Measurements from ENCODE around the gene MAP3K2. TPM values are rescaled to one million over a fixed set of nuclear protein-coding genes. Genes with fewer than 3 reads are reported as not detected.
A peak's percentile ranks its signal among the peaks of the same experiment; 100 is the strongest.

MAP3K2 gene
- total and polyA plus RNA-seq, 4 donors: 17.7 to 51.0 (median 35.0) TPM

- Histone ChIP-seq H3K4me3 (ENCODE audit: low read depth, low read length) (no peak overlapping the region), H3K27ac (ENCODE audit: low read depth, low read length) (no peak overlapping the region), H3K36me3 (ENCODE audit: control insufficient read depth, insufficient read depth, low read length) (no peaks in the 10 kb centered on the region), H3K4me1 (ENCODE audit: control insufficient read depth, insufficient read depth, low read length) (no peaks in the 10 kb centered on the region), H3K9me3 (ENCODE audit: control insufficient read depth, insufficient read depth, low read length) (no peaks in the 10 kb centered on the region), H3K27me3 (ENCODE audit: control insufficient read depth, insufficient read depth, low read length) (no peaks in the 10 kb centered on the region)
- no peak for DNase-seq (ENCODE audit: low read depth in 4 of 6, low spot score in 6 of 6)
- WGBS (ENCODE audit: insufficient coverage): no CpG with 5 or more reads among the region's 3 CpGs
These were observed 40.8 kb downstream of the MAP3K2 start for GRCh38 chr2:127347015-127347414.

GRCh38 chr2:127343277-127343676 is 44.5 kb downstream of the MAP3K2 start:
- Histone ChIP-seq H3K4me1 (ENCODE audit: control insufficient read depth, insufficient read depth, low read length) (no peaks in the 10 kb centered on the region), H3K36me3 (ENCODE audit: control insufficient read depth, insufficient read depth, low read length) (peaks cover 4% of the 10 kb centered on the region), H3K27me3 (ENCODE audit: control insufficient read depth, insufficient read depth, low read length) (no peaks in the 10 kb centered on the region), H3K4me3 (ENCODE audit: low read depth, low read length) (no peak overlapping the region), H3K9me3 (ENCODE audit: control insufficient read depth, insufficient read depth, low read length) (no peaks in the 10 kb centered on the region), H3K27ac (ENCODE audit: low read depth, low read length) (no peak overlapping the region)
- DNase-seq (ENCODE audit: low read depth in 4 of 6, low spot score in 6 of 6): no peak
- no CpG with 5 or more reads among the region's 2 CpGs for WGBS (ENCODE audit: insufficient coverage)

- WGBS (ENCODE audit: insufficient coverage): no CpG with 5 or more reads among the region's 1 CpG
- Histone ChIP-seq H3K4me1 (ENCODE audit: control insufficient read depth, insufficient read depth, low read length) (no peaks in the 10 kb centered on the region), H3K27me3 (ENCODE audit: control insufficient read depth, insufficient read depth, low read length) (no peaks in the 10 kb centered on the region), H3K27ac (ENCODE audit: low read depth, low read length) (no peak overlapping the region), H3K4me3 (ENCODE audit: low read depth, low read length) (no peak overlapping the region), H3K9me3 (ENCODE audit: control insufficient read depth, insufficient read depth, low read length) (no peaks in the 10 kb centered on the region), H3K36me3 (ENCODE audit: control insufficient read depth, insufficient read depth, low read length) (peaks cover 6% of the 10 kb centered on the region)
- no peak for DNase-seq (ENCODE audit: low read depth in 4 of 6, low spot score in 6 of 6)
These were observed 45.7 kb downstream of the MAP3K2 start for GRCh38 chr2:127342101-127342500.

GRCh38 chr2:127332335-127332734 is 55.4 kb downstream of the MAP3K2 start:
- no peak for DNase-seq (ENCODE audit: low read depth in 4 of 6, low spot score in 6 of 6)
- H3K4me3 ChIP-seq (ENCODE audit: low read depth, low read length): no peak overlapping the region
- no CpG with 5 or more reads among the region's 1 CpG for WGBS (ENCODE audit: insufficient coverage)
- no peak overlapping the region for H3K27ac ChIP-seq (ENCODE audit: low read depth, low read length)
- H3K9me3 ChIP-seq (ENCODE audit: control insufficient read depth, insufficient read depth, low read length): no peaks in the 10 kb centered on the region
- peaks cover 21% of the 10 kb centered on the region for H3K36me3 ChIP-seq (ENCODE audit: control insufficient read depth, insufficient read depth, low read length)
- H3K4me1 ChIP-seq (ENCODE audit: control insufficient read depth, insufficient read depth, low read length): no peaks in the 10 kb centered on the region
- no peaks in the 10 kb centered on the region for H3K27me3 ChIP-seq (ENCODE audit: control insufficient read depth, insufficient read depth, low read length)

- Histone ChIP-seq H3K4me1 (ENCODE audit: control insufficient read depth, insufficient read depth, low read length) (no peaks in the 10 kb centered on the region), H3K27ac (ENCODE audit: low read depth, low read length) (no peak overlapping the region), H3K27me3 (ENCODE audit: control insufficient read depth, insufficient read depth, low read length) (no peaks in the 10 kb centered on the region), H3K36me3 (ENCODE audit: control insufficient read depth, insufficient read depth, low read length) (peaks cover 16% of the 10 kb centered on the region), H3K9me3 (ENCODE audit: control insufficient read depth, insufficient read depth, low read length) (no peaks in the 10 kb centered on the region), H3K4me3 (ENCODE audit: low read depth, low read length) (no peak overlapping the region)
- DNase-seq (ENCODE audit: low read depth in 4 of 6, low spot score in 6 of 6): no peak
- WGBS (ENCODE audit: insufficient coverage): no CpG with 5 or more reads among the region's 1 CpG
These were observed 57.0 kb downstream of the MAP3K2 start for GRCh38 chr2:127330753-127331152.

GRCh38 chr2:127326289-127326945 is 61.4 kb downstream of the MAP3K2 start:
- H3K9me3 ChIP-seq (ENCODE audit: control insufficient read depth, insufficient read depth, low read length): no peaks in the 10 kb centered on the region
- WGBS (ENCODE audit: insufficient coverage): no CpG with 5 or more reads among the region's 2 CpGs
- peaks cover 14% of the 10 kb centered on the region for H3K36me3 ChIP-seq (ENCODE audit: control insufficient read depth, insufficient read depth, low read length)
- H3K4me1 ChIP-seq (ENCODE audit: control insufficient read depth, insufficient read depth, low read length): no peaks in the 10 kb centered on the region
- DNase-seq (ENCODE audit: low read depth in 4 of 6, low spot score in 6 of 6): no peak
- H3K4me3 ChIP-seq (ENCODE audit: low read depth, low read length): no peak overlapping the region
- no peaks in the 10 kb centered on the region for H3K27me3 ChIP-seq (ENCODE audit: control insufficient read depth, insufficient read depth, low read length)
- no peak overlapping the region for H3K27ac ChIP-seq (ENCODE audit: low read depth, low read length)

GRCh38 chr2:127324635-127325034 is 63.1 kb downstream of the MAP3K2 start:
- Histone ChIP-seq H3K9me3 (ENCODE audit: control insufficient read depth, insufficient read depth, low read length) (peaks cover 3% of the 10 kb centered on the region), H3K27me3 (ENCODE audit: control insufficient read depth, insufficient read depth, low read length) (no peaks in the 10 kb centered on the region), H3K4me3 (ENCODE audit: low read depth, low read length) (no peak overlapping the region), H3K4me1 (ENCODE audit: control insufficient read depth, insufficient read depth, low read length) (no peaks in the 10 kb centered on the region), H3K27ac (ENCODE audit: low read depth, low read length) (no peak overlapping the region), H3K36me3 (ENCODE audit: control insufficient read depth, insufficient read depth, low read length) (peaks cover 26% of the 10 kb centered on the region)
- no CpG with 5 or more reads among the region's 3 CpGs for WGBS (ENCODE audit: insufficient coverage)
- DNase-seq (ENCODE audit: low read depth in 4 of 6, low spot score in 6 of 6): peak in 5 of 6 donors; percentile 3 to 82 (median 43)

- H3K4me1 ChIP-seq (ENCODE audit: control insufficient read depth, insufficient read depth, low read length): no peaks in the 10 kb centered on the region
- H3K27me3 ChIP-seq (ENCODE audit: control insufficient read depth, insufficient read depth, low read length): no peaks in the 10 kb centered on the region
- DNase-seq (ENCODE audit: low read depth in 4 of 6, low spot score in 6 of 6): no peak
- no peak overlapping the region for H3K4me3 ChIP-seq (ENCODE audit: low read depth, low read length)
- H3K27ac ChIP-seq (ENCODE audit: low read depth, low read length): no peak overlapping the region
- H3K9me3 ChIP-seq (ENCODE audit: control insufficient read depth, insufficient read depth, low read length): peaks cover 3% of the 10 kb centered on the region
- H3K36me3 ChIP-seq (ENCODE audit: control insufficient read depth, insufficient read depth, low read length): peaks cover 33% of the 10 kb centered on the region
These were observed 66.5 kb downstream of the MAP3K2 start for GRCh38 chr2:127321303-127321702.

GRCh38 chr2:127320586-127321275 is 67.0 kb downstream of the MAP3K2 start:
- H3K4me3 ChIP-seq (ENCODE audit: low read depth, low read length): no peak overlapping the region
- peaks cover 3% of the 10 kb centered on the region for H3K9me3 ChIP-seq (ENCODE audit: control insufficient read depth, insufficient read depth, low read length)
- no peak overlapping the region for H3K27ac ChIP-seq (ENCODE audit: low read depth, low read length)
- peaks cover 39% of the 10 kb centered on the region for H3K36me3 ChIP-seq (ENCODE audit: control insufficient read depth, insufficient read depth, low read length)
- H3K4me1 ChIP-seq (ENCODE audit: control insufficient read depth, insufficient read depth, low read length): no peaks in the 10 kb centered on the region
- no peaks in the 10 kb centered on the region for H3K27me3 ChIP-seq (ENCODE audit: control insufficient read depth, insufficient read depth, low read length)
- WGBS (ENCODE audit: insufficient coverage): no CpG with 5 or more reads among the region's 1 CpG
- DNase-seq (ENCODE audit: low read depth in 4 of 6, low spot score in 6 of 6): no peak

- no CpG with 5 or more reads among the region's 1 CpG for WGBS (ENCODE audit: insufficient coverage)
- DNase-seq (ENCODE audit: low read depth in 4 of 6, low spot score in 6 of 6): no peak
These were observed 67.7 kb downstream of the MAP3K2 start for GRCh38 chr2:127320067-127320466.

More at GRCh38 chr2:127320067-127320466, 67.7 kb downstream of the MAP3K2 start:
- Histone ChIP-seq H3K27ac (ENCODE audit: low read depth, low read length) (no peak overlapping the region), H3K4me1 (ENCODE audit: control insufficient read depth, insufficient read depth, low read length) (no peaks in the 10 kb centered on the region), H3K36me3 (ENCODE audit: control insufficient read depth, insufficient read depth, low read length) (peaks cover 38% of the 10 kb centered on the region), H3K27me3 (ENCODE audit: control insufficient read depth, insufficient read depth, low read length) (no peaks in the 10 kb centered on the region), H3K9me3 (ENCODE audit: control insufficient read depth, insufficient read depth, low read length) (peaks cover 3% of the 10 kb centered on the region), H3K4me3 (ENCODE audit: low read depth, low read length) (no peak overlapping the region)

All from spinal cord (tissue), 10 donors.